ENCODE data around the gene STAC.

The STAC gene

DNA sequence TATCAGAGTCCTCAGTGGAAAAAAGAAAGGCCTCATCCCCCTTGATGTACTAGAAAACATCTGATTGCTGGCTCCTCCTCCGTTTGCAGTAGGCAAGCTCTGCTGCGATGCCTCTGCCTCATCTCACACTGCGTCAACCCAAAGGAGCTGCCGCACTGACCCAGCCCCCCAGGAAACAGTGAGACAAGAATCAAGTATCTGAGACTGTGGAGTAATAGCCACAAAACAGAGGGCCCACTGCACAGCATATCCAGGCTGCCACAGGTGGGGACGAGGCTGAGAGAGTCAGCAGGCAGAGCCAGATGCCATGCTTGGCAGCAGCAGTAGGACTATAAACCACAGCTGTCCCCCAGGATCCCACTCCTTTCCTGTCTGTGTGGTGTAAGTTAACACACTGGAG is 165.9 kb downstream of the STAC start:
- no peak overlapping the region for H3K4me3 ChIP-seq (replicated peaks; ENCODE audit: low read depth, low read length)
- TF ChIP-seq, protein P1, sequence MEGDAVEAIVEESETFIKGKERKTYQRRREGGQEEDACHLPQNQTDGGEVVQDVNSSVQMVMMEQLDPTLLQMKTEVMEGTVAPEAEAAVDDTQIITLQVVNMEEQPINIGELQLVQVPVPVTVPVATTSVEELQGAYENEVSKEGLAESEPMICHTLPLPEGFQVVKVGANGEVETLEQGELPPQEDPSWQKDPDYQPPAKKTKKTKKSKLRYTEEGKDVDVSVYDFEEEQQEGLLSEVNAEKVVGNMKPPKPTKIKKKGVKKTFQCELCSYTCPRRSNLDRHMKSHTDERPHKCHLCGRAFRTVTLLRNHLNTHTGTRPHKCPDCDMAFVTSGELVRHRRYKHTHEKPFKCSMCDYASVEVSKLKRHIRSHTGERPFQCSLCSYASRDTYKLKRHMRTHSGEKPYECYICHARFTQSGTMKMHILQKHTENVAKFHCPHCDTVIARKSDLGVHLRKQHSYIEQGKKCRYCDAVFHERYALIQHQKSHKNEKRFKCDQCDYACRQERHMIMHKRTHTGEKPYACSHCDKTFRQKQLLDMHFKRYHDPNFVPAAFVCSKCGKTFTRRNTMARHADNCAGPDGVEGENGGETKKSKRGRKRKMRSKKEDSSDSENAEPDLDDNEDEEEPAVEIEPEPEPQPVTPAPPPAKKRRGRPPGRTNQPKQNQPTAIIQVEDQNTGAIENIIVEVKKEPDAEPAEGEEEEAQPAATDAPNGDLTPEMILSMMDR (IDR thresholded peaks at IDR 0.05; ENCODE audit: insufficient read depth, low read length, poor library complexity, severe bottlenecking) = no peak
- no peaks in the 10 kb centered on the region for H3K36me3 ChIP-seq (ENCODE audit: control insufficient read depth, insufficient read depth, low read length)
- DNase-seq (ENCODE audit: extremely low read depth, insufficient read length) = no peak
- no peaks in the 10 kb centered on the region; the same call in none of the 2 replicates for H3K27me3 ChIP-seq (replicated peaks; ENCODE audit: control insufficient read depth, insufficient read depth, low read length)

DNA sequence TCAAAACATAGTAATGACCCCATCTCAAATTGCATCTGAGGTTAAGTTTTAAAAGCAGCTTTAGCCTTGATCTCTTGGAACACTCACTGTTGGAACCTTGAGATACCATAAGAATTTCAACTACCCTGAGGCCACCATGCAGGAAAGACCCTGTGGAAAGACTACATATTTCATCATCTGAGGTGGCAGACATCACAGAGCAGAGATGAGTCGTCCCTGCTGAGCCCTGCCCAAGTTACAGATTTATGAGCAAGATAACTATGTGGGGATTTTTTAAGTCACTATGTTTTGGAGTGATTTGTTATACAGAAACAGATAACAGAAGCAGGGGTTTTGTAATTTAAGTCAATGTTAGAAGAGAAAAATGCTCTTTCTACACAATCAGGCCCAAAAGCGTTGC is 168.4 kb downstream of the STAC start:
- Histone ChIP-seq H3K36me3 (ENCODE audit: control insufficient read depth, insufficient read depth, low read length) (no peaks in the 10 kb centered on the region), H3K4me3 (replicated peaks; ENCODE audit: low read depth, low read length) (no peak overlapping the region), H3K27me3 (replicated peaks; ENCODE audit: control insufficient read depth, insufficient read depth, low read length) (no peaks in the 10 kb centered on the region; the same call in 1 of the 2 replicates)
- TF ChIP-seq, protein P1 (IDR thresholded peaks at IDR 0.05; ENCODE audit: insufficient read depth, low read length, poor library complexity, severe bottlenecking) = no peak
- no peak for DNase-seq (ENCODE audit: extremely low read depth, insufficient read length)

DNA sequence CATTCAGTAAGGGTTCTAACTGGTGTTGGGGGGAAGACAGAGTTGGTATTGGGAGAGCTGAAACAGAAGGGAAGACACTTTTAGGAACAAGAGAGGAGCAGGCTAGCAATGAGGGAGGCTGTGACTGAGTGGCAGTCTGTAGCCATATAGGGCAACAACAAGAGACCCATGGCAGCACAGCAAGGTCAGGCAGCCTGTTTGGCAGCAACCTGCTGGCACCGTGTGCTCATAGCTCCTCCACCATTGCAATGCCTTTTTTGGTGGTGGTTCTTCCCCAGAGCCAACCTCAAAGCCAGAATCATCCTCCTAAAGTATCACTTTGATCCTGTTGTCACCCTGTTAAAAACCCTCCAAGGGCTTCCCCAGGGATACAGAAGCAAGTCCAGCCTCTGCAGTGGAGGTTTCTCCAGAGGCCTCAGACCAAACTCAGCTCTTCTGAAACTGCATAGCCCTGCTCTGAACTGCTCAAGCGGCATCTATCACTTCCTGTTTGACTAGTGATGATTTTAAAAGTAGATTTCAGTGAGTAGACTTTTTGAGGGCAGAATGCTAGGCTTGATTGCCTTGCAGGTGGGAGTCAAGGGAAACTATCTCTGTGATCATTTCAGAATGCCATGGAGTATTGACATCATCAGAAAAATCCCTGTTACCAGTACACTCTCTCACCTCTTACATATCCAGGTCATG is 176.9 kb downstream of the STAC start:
- no peaks in the 10 kb centered on the region for H3K36me3 ChIP-seq (ENCODE audit: control insufficient read depth, insufficient read depth, low read length)
- peak; percentile 12 for DNase-seq (ENCODE audit: extremely low read depth, insufficient read length)
- H3K27me3 ChIP-seq (replicated peaks; ENCODE audit: control insufficient read depth, insufficient read depth, low read length) = peaks cover 1% of the 10 kb centered on the region; the same call in 1 of the 2 replicates
- no peak overlapping the region for H3K4me3 ChIP-seq (replicated peaks; ENCODE audit: low read depth, low read length)
- TF ChIP-seq, protein P1 (IDR thresholded peaks at IDR 0.05; ENCODE audit: insufficient read depth, low read length, poor library complexity, severe bottlenecking) = no peak

DNA sequence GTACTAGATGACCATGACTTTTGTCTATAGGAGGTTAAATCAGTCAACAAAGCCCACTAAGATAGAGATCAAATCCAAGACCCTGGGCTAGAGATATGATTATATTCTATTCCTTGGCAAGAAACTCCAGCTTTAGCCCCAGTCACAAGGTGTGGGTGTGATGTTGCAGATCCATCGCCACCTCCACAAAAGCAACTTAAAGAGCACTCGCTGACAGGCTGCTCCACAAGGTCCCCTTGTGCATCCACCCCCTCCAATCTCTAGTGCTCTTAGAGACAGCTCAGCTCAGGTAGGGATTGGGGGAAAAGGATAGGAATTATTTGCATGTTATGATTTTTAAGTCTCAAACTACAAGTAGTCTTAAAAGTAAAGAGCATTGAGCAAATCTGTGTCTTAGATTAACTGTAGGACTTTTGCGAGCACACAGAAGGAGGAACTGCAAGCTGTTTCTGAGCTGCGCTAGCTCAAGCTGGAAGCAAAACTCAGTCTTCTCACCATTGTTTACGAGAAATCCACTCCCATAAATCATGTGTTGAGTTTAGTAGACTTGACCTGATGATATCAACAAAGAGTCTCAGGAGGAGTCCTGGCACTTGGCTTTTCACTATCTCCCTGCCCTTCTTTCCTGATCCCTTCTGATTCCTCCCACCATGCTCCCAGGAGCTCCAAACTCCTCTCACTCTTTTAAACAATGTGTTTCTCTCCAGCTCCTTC is 177.6 kb downstream of the STAC start:
- Histone ChIP-seq H3K27me3 (replicated peaks; ENCODE audit: control insufficient read depth, insufficient read depth, low read length) (peaks cover 1% of the 10 kb centered on the region; the same call in 1 of the 2 replicates), H3K36me3 (ENCODE audit: control insufficient read depth, insufficient read depth, low read length) (no peaks in the 10 kb centered on the region), H3K4me3 (replicated peaks; ENCODE audit: low read depth, low read length) (no peak overlapping the region)
- TF ChIP-seq, protein P1 (IDR thresholded peaks at IDR 0.05; ENCODE audit: insufficient read depth, low read length, poor library complexity, severe bottlenecking) = no peak
- no peak for DNase-seq (ENCODE audit: extremely low read depth, insufficient read length)

DNA sequence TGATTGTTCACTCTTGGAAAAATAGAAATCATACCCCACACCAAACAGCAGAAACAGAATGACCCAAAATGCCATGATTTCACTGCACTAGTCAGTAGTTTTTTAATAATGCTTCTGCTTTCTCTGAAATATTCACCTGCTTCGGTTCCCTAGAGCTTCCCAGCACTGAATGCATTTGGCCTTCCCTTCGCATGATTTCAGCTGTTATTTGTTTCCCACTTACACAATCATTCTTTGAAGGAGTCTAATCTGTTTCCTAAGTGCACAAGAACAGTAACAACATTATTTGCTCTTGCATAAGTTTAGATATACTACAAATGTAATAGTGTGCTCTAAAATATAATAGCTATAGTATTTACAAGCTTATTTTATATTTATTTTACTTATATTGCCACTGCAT is 178.7 kb downstream of the STAC start:
- Histone ChIP-seq H3K4me3 (replicated peaks; ENCODE audit: low read depth, low read length) (no peak overlapping the region), H3K27me3 (replicated peaks; ENCODE audit: control insufficient read depth, insufficient read depth, low read length) (peaks cover 1% of the 10 kb centered on the region; the same call in 1 of the 2 replicates), H3K36me3 (ENCODE audit: control insufficient read depth, insufficient read depth, low read length) (no peaks in the 10 kb centered on the region)
- DNase-seq (ENCODE audit: extremely low read depth, insufficient read length) = no peak
- TF ChIP-seq, protein P1 (IDR thresholded peaks at IDR 0.05; ENCODE audit: insufficient read depth, low read length, poor library complexity, severe bottlenecking) = no peak
